OCI-LY1 (cell line): ENCODE results near the gene CCDC150.
A peak's percentile ranks its signal among the peaks of the same experiment; 100 is the strongest.

Experiments used
- CTCF ChIP-seq: fragments of 200-600 bp; sonication (generic), shearing (Covaris generic); IDR thresholded peaks from 2 replicates; pipeline ENCODE4 v1.5.1; 2017; ENCODE audit warnings: mild to moderate bottlenecking, antibody characterized with exemption, low read length, moderate library complexity, mixed read lengths
- EZH2 ChIP-seq: fragments of 200-600 bp; sonication (generic), shearing (Covaris generic); IDR thresholded peaks from 2 replicates; pipeline ENCODE4 v1.8.0; 2017; ENCODE audit warnings: borderline replicate concordance, mixed run types, mild to moderate bottlenecking, antibody characterized with exemption, low read length, moderate library complexity, mixed read lengths

GRCh38 chr2:196719110-196719872 lies 79.8 kb downstream of the CCDC150 start:
- TF ChIP-seq CTCF: peak; percentile 26; the same call in 1 of the 2 replicates
- no peak for TF ChIP-seq EZH2
